Measurements from ENCODE around the gene TATDN2.
"Not testable (repeated sequence)": the region's sequence is repeated elsewhere in the genome, so short reads cannot be mapped to it uniquely, and the experiment has no call there.

Gene TATDN2

DNA sequence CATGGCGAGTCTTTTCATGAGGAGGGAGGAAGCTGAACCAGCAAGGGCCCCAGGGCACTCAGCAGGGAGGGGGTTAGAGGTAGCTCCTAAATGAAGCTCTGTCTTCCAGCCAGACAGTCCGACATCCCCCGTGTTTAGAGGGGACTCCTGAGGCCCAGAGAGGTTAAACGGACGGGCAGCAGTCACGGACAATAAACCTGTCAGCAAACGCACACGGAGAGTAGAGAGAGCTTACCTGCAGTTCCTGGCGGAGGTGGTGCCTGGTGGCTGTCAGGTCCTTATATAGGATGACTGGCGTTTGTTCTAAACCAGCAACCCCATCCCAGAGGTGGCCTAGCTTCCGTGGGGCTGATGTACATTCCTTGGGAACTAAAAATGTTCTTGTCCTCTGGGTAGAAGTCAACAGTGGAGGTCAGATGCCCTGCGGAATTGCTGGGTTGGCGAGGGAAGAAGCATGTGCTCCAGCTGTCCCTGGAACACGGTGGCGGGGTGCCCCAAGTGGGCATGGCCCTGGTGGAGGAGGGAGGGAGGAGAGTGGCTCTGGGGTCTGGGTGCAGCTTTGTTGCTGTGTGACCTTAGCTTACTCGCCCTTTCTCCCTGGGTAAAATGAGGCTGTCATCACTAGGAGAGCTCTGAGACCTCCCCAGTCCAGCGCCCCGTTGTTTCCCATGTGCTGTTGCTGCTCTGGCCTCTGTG lies 42.4 kb downstream of the TATDN2 start:
- no peak for DNase-seq (ENCODE audit: low read depth)

GRCh38 chr3:10291641-10292040 lies 43.4 kb downstream of the TATDN2 start:
- DNase-seq (ENCODE audit: low read depth): no peak

DNA sequence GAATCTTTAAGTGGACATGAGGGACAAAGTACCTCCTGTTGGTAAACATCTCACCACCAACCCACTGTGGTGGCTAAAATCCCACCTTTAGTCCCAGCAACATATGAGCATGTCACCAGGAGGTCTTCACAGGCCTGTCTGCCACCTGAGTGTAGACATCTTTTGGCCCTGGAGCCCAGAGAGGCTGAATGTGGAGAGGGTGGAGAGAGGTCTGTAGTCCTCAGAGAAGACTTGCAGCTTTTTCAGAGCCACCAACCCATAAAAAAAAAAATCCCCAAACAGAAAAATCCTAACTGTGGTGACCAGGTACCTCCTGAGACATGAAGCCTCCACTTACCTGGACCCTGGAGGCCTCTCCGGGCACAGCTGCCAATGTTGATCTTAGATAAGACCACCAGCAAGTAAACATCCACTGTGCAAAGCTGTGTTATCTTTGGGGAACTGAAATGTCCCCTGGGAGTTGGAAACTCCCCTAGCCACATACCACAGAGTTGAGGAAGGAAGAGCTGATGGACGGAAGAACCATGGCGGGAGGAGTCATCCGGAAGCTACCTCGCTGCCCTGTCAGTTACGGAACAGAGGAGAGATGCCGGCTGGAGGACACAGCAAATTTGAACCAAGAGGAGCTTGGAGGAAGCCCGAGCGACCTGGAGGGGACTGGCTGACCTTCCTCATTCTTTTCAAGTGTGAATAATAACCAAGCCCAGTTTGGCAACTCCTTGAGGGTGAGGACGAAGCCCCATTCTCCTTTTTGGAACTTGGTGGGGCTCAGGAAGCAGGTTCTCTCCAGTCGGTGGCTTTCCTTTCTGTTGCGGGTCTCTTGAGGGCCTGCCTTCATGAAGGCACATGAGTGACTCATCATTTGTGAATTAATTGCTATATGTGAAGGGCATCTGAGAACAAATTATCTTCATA lies 44.5 kb downstream of the TATDN2 start, which contains the start of gene GHRL:
GHRL (minus strand) TSS at position 443 of the 915 bp plus-strand sequence. CDS start 2,767 bp downstream, outside the sequence.
- DNase-seq (ENCODE audit: low read depth): no peak

- no peak for DNase-seq (ENCODE audit: low read depth)
Observed at GRCh38 chr3:10294030-10294586, 45.8 kb downstream of the TATDN2 start.

GRCh38 chr3:10298064-10298463 lies 49.8 kb downstream of the TATDN2 start:
- not testable (repeated sequence) for DNase-seq (ENCODE audit: low read depth)

DNA sequence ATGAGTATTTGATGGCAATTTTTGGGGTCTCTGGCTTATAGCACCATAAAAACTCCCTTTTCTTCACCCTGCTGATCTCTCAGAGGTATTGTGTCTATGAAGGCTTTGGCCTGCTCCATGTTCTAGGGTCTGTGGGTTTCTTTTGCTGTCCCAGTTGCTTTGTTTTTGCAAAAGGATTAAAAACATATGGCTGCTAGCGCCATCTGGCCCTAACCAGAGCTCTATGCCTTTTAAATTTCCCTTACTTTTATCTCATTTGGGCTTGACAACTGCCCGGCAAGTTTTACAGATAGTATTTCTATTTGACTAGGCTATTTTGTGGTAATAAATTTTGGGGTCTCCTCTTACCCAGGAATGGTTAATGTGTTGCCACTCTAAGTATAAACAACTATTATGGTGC lies 50.9 kb downstream of the TATDN2 start:
- DNase-seq (ENCODE audit: low read depth): no peak

DNA sequence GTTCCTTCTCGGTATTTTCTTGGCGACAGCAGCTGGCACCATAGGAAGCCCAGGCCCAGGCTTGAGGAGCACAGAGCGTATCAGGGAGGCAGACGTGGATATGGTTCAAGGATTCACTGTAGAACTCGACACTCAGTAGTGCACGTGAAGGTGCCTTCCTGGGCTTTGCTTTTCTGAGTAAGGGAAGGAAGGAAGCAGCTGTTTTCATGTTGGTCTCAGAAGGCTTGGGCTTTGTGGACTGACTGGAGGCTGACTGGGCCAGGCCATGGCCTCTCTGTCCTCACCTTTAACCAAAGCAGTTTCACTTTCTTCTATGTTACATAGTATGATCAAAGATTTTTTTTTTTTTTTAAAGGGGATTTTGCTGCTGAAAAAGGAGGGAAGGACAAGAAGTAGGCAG lies 51.4 kb downstream of the TATDN2 start:
- no peak for DNase-seq (ENCODE audit: low read depth)

GRCh38 chr3:10300087-10300486 lies 51.8 kb downstream of the TATDN2 start:
- DNase-seq (ENCODE audit: low read depth): no peak

- DNase-seq (ENCODE audit: low read depth): no peak
Observed at GRCh38 chr3:10303105-10303504, 54.8 kb downstream of the TATDN2 start.

- no peak for DNase-seq (ENCODE audit: low read depth)
Observed at GRCh38 chr3:10303785-10304184, 55.5 kb downstream of the TATDN2 start.

DNA sequence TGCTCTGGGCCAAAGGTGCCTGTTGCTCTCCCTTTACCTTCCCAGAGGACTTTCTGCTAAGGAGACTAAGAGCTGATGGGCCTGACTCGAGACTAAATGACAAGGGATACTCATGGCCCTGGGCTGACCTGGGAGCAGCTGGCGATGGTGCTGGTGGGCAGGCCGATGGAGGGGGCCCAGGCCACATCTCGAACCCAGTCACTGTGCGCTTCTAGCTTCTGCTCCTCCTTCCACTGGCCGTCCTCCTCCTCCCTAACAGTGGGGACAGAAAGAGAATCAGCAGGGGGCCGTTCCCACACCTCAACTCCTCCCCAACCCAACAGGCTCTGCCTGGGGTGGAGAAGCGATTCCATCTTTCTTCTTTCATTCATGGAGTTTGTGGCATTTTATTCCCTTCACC lies 56.6 kb downstream of the TATDN2 start:
- DNase-seq (ENCODE audit: low read depth): no peak

DNA sequence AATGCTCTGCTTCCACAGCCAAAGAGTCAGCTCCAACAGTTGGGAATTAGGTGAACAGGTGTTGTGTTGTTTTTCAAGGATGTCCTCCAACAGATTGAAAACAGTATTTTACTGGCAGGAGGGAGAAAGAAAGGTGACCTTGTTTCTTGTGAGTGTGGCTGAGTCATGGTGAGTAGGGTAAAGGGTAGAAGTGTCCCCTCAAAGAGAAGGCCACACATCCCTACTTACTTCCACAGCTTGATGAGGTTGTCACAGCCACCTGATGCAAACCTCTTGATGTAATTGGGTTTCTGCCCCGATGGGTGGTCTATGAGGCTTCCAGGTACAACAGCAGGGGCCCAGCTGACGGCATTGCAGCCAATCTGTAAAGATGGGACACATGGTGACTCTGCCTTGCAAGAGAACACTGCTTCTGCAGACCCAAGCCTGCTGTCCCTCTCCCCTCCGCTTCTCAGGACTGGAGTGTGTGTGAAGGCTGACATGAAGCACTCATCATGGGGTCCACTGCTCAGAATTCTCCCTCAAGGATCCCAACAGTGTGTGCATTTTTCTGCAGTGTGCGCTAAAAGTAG lies 57.2 kb downstream of the TATDN2 start:
- no peak for DNase-seq (ENCODE audit: low read depth)

- no peak for DNase-seq (ENCODE audit: low read depth)
Observed at GRCh38 chr3:10306156-10306555, 57.9 kb downstream of the TATDN2 start.

DNA sequence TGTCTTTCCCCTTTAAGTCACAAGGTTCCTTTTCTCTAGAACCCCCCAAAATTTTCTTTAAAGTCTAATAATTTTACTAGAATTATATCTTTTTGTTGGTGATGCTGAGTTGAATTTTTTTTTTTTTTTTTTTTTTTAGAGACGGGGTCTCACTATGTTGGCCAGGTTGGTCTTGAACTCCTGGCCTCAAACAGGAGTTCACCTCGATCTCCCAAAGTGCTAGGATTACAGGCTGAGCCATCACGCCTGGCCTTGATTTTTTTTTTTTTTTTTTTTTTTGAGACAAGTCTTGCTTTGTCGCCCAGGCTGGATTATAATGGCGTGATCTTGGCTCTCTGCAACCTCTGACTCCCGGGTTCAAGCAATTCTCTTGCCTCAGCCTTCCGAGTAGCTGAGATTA lies 60.4 kb downstream of the TATDN2 start:
- no peak for DNase-seq (ENCODE audit: low read depth)

- DNase-seq (ENCODE audit: low read depth): no peak
Observed at GRCh38 chr3:10309736-10310135, 61.5 kb downstream of the TATDN2 start.

DNA sequence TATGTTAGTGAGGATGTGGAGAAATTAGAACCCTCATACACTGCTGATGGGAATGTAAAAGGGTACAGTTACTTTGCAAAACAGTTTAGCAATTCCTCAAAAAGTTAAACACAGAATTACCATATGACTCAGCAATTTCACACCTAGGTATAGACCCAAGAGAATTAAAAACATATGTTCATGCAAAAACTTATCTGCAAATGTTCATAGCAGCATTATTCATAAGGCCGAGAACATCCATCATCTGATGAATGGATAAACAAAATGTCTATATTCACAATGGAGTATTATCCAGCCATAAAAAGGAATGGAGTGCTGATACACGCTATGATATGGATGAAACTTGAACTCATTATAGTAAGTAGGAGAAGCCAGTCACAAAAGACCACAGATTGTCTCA lies 62.3 kb downstream of the TATDN2 start:
- DNase-seq (ENCODE audit: low read depth): no peak

GRCh38 chr3:10311710-10312109 lies 63.5 kb downstream of the TATDN2 start:
- DNase-seq (ENCODE audit: low read depth): no peak

- no peak for DNase-seq (ENCODE audit: low read depth)
Observed at GRCh38 chr3:10312391-10312790, 64.1 kb downstream of the TATDN2 start.

DNA sequence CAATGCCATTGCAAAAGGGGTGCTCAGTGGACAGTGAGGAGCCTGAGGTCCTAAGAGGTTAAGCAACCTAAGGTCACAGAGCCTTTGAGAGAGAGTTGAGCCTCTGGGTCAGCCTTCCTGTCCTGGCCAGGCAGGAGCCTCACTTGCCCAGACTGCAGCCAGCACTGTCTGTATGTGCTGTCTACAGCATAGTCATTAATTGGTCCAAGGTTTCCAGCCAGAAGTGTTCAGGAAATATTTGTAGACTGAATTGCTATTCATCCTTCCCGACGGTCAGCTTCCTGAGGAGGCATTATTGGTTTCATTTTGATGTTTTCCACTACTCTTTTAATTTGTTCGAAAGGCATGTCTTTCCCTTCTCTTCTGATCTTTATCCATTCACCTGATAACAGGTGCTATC lies 64.6 kb downstream of the TATDN2 start:
- DNase-seq (ENCODE audit: low read depth): no peak

- no peak for DNase-seq (ENCODE audit: low read depth)
Observed at GRCh38 chr3:10315101-10315500, 66.8 kb downstream of the TATDN2 start.

- no peak for DNase-seq (ENCODE audit: low read depth)
Observed at GRCh38 chr3:10315771-10316344, 67.6 kb downstream of the TATDN2 start.

DNA sequence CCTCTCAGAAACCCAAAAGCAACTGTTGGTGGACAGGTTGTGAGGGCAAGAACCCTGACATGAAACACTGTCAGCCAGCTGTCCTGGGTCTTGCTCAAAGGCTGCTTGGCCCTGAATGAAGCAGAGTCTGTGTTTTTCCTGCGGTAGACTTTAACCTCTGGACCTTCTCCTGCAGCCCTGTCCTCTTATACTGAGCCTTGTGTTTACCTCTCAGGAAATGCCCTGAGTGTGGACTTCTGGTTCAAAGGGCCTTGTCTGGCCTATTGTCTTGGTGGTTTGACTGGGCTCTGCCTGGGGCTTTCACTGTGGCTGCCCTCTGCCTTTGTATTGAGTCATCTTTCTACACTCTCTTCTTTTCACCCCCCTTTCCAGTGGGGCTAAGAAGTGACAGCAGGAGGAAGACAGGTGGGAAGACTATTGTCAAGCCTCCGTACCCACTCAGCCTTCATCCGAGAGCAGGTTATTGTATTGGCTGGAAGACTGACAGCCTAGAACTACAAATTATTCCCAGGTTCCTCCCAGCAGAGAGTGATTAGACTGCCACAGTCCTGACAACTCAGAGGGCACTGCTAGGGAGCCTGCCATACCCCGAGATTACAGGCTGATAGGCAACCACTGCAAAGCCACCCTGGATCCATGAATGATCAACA lies 69.2 kb downstream of the TATDN2 start:
- no peak for DNase-seq (ENCODE audit: low read depth)

Measured in stimulated activated CD8-positive, alpha-beta memory T cell treated with anti-CD3 and anti-CD28 coated beads, Interleukin-12 subunit alpha, Interleukin-12 subunit beta, amount 100 ng/mL, for 4 hours (primary cell).